Measurements from ENCODE around the gene TBCD. TPM values are rescaled to one million over a fixed set of nuclear protein-coding genes. Genes with fewer than 3 reads are reported as not detected.
A peak's percentile ranks its signal among the peaks of the same experiment; 100 is the strongest.

Gene TBCD
- total and polyA plus RNA-seq, 12 donors = 41.3 to 107 (median 52.4) TPM

GRCh38 chr17:82845163-82845807, 93.4 kb downstream of the TBCD start:
- ATAC-seq = peak; percentile 75 to 92 (median 89)

GRCh38 chr17:82846061-82846691, 94.3 kb downstream of the TBCD start:
- H3K4me1 ChIP-seq = peaks cover 0 to 34% (median 12%) of the 10 kb centered on the region in 9 donors
- peak overlapping the region in 9 of 10 donors; percentile 27 to 58 (median 47) for H3K4me3 ChIP-seq
- H3K27me3 ChIP-seq = no peaks in the 10 kb centered on the region
- DNase-seq (no peak), ATAC-seq (peak; percentile 32 to 75 (median 54))
- intact Hi-C loops (cut with DNase I) = loop anchor here in 2 of 10 donors (5.0 to 10.0 kb wide), 2 partner anchors 61 to 64 kb away; no protein-coding TSS in a partner anchor
- WGBS, 2 donors = 60 to 68% methylated on average over 25 of the region's 25 CpGs
- peak overlapping the region; percentile 77 to 89 (median 81) for H3K27ac ChIP-seq
- no peaks in the 10 kb centered on the region for H3K9me3 ChIP-seq
- TF ChIP-seq CTCF (IDR thresholded peaks at IDR 0.05) = peak in 4 of 9 donors; percentile 19 to 45 (median 34)
- H3K36me3 ChIP-seq = no peaks in the 10 kb centered on the region

More at GRCh38 chr17:82845163-82845807, 93.4 kb downstream of the TBCD start:
- H3K4me1 ChIP-seq = peaks cover 0 to 34% (median 12%) of the 10 kb centered on the region in 9 donors
- no peaks in the 10 kb centered on the region for H3K27me3 ChIP-seq
- H3K4me3 ChIP-seq = peak overlapping the region in 9 of 10 donors; percentile 27 to 58 (median 47)
- peak; percentile 75 to 86 for DNase-seq
- 61 to 68% methylated on average over 24 of the region's 24 CpGs for WGBS, 2 donors
- peak overlapping the region; percentile 77 to 89 (median 84) for H3K27ac ChIP-seq
- no peaks in the 10 kb centered on the region for H3K9me3 ChIP-seq
- intact Hi-C loops (cut with DNase I) = loop anchor here in 4 of 10 donors (1.0 to 10.0 kb wide), 5 partner anchors 15 to 63 kb away; no protein-coding TSS in a partner anchor
- no peaks in the 10 kb centered on the region for H3K36me3 ChIP-seq
- no peak for TF ChIP-seq CTCF (IDR thresholded peaks at IDR 0.05)

GRCh38 chr17:82848022-82848592, 96.2 kb downstream of the TBCD start:
- Histone ChIP-seq H3K27ac (peak overlapping the region; percentile 20 to 89 (median 70)), H3K4me3 (peak overlapping the region in 6 of 10 donors; percentile 23 to 58 (median 38)), H3K36me3 (no peaks in the 10 kb centered on the region), H3K9me3 (no peaks in the 10 kb centered on the region), H3K4me1 (peaks cover 0 to 34% (median 12%) of the 10 kb centered on the region in 9 donors), H3K27me3 (no peaks in the 10 kb centered on the region)
- DNase-seq = peak in 1 of 2 donors; percentile 50
- 70 to 74% methylated on average over 23 of the region's 23 CpGs for WGBS, 2 donors
- ATAC-seq = peak in 4 of 8 donors; percentile 7 to 27 (median 22)
- intact Hi-C loops (cut with DNase I) = loop anchor here in 2 of 10 donors (5.0 to 10.0 kb wide), 2 partner anchors 63 to 66 kb away; no protein-coding TSS in a partner anchor
- TF ChIP-seq CTCF (IDR thresholded peaks at IDR 0.05) = no peak
